ENCODE data around the gene MCM8.
"Not testable (repeated sequence)": the region's sequence is repeated elsewhere in the genome, so short reads cannot be mapped to it uniquely, and the experiment has no call there.

MCM8 gene

DNA sequence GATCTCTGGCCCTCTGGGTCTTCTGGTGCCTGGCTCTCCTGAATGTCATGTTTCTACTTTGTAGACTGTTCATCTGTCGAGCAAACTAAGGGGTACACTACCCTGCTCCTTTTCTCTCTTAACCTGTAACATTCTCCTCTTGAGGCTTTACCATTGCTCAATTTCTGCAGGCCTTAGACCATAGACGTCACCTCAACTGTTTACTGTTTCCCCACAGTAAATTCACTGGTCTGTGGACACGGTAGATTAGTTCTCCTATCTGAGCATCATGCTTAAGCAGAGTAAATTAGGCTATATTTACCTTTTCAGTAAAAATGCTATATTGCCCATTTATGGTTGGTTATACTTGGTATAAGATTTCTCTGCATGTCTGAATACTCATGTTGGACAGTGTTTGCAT lies 40.5 kb downstream of the MCM8 start:
- intact Hi-C loops (cut with DNase I): no loop called here
- DNase-seq: no peak

DNA sequence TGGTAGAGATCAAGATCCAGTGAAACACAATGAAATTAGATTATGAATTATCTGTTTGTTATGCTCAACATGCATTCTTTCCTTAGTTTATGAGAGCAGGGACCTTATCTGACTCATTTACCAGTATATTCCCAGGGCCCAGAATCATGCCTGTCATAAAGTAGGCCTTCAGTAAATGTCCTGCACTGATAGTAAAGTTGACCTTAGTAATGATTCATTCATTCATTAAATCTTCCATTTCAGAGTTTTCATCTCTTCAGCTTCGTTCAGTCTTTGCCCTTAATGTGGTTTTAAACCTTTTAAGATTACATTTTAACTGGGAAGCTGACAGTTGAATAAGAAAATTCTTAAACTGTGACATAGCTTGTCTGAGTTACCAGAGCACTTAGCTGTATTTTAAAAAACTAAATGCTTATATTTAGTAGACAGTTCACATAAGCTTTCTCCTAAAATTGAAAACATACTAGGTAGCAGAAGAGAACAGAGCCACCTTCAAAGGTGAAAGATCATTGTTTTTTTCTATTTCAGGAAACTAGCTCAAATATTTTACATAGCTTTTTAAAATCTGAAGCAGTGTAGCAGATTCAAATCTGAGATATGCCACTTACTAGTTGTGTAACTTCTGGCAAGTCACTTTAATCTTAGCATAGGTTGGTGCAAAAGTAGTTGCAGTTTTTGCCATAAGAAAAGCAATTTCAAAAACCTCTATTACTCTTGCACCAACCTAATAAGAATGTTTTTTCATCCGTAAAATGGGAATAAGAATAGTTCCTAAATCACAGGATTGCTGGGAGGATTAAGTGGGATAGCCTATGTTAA lies 41.4 kb downstream of the MCM8 start:
- intact Hi-C loops (cut with DNase I): no loop called here

DNA sequence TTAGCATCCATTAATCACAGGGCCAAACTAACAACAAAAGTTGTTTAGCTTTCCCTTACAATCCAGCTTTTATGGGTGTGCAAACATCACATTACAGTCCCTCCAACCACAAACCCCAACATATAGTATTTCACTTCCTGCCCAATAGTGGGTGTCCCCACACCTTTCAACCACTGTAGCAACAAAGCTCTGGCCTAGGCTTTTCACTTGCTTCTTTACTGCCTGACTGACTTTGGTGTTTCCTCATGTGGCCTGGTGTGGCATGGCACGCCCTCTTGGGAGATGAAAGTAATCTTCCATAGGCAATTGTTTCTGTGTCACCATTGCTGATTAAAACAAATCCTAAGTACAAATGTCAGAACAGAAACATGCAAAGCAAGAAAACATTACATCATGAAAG lies 46.3 kb downstream of the MCM8 start:
- no peak for DNase-seq
- intact Hi-C loops (cut with DNase I): no loop called here

More for the DNA sequence above, 41.4 kb downstream of the MCM8 start:
- DNase-seq: no peak

DNA sequence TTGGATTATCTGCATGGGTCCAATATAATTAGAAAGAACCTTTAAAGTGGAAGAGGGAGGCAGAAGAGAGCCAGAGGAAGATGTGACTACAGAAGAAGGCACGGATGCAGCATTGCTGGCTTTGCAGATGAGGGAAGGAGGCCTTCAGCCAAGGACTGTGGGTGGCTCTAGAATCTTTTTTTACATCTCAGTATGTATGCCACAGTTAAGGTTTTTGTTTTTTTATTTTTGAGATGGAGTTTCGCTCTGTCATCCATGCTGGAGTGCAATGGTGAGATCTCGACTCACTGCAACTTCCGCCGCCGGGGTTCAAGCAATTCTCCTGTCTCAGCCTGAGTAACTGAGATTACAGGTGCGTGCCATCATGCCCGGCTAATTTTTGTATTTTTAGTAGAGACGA lies 49.3 kb downstream of the MCM8 start:
- DNase-seq: no peak
- intact Hi-C loops (cut with DNase I): no loop called here

DNA sequence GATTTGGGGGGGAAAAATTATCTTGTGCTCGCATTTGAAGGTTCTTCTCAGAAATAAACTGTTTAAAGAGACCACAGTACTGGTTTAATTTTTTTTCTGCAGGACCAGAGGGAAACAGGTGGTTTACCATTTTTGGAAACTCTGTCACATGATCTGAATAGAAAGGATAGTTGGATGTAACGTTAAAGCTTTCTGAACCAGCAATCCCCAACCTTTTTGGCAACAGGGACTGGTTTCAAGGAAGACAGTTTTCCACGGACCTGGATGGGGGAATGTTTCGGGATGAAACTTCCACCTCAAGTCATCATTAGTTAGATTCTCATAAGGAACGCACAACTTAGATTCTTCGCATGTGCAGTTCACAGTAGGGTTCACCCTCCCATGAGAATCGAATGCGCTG lies 50.4 kb downstream of the MCM8 start:
- intact Hi-C loops (cut with DNase I): no loop called here
- DNase-seq: no peak

GRCh38 chr20:6006603-6006949 lies 56.1 kb downstream of the MCM8 start:
- intact Hi-C loops (cut with DNase I): no loop called here
- DNase-seq: no peak

- DNase-seq: no peak
- intact Hi-C loops (cut with DNase I): no loop called here
Measured at GRCh38 chr20:6007094-6007528, 56.7 kb downstream of the MCM8 start.

- intact Hi-C loops (cut with DNase I): no loop called here
- no peak for DNase-seq
Measured at GRCh38 chr20:6007529-6008103, 57.2 kb downstream of the MCM8 start.

DNA sequence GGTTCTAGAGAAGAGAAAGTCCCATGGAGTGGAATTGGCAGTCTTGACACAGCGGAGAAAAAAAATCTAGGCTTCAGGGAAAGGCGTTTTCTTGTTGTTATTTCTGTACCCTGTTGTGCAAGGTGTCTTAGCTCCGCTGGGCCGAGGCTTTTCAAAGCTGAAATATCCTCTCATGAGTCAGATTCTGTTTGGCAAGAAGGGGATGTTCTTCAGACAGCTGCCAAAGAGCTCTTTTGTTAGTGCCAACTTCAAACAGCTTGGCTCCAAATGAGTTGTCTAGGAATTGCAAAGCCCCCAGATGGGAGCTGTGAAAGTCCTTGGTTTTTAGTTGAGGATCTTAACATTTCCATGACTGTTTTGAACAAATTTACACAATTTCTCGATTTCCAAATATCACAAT lies 57.8 kb downstream of the MCM8 start:
- DNase-seq: peak in 23 of 42 donors; percentile 5 to 80 (median 32)
- intact Hi-C loops (cut with DNase I): no loop called here

DNA sequence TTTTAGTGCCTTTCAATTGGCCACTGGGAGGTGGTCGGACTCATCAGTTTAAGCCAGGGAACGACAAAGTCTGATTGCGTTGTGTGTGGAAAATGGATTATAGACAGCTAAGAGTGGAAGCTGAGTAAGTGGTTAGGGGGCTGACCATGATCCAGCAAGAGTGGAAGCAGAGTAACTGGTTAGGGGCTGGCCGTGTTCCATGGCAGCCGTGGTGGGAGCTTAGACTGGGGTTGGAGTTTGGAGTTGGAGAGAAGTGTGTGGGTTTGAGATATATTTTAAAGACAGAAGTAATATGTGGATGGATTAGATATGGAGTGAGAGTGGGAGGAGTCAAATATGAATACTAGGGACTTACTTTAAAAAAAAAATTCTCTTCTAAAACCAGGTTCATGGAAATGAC lies 61.7 kb downstream of the MCM8 start:
- DNase-seq: no peak
- intact Hi-C loops (cut with DNase I): no loop called here

DNA sequence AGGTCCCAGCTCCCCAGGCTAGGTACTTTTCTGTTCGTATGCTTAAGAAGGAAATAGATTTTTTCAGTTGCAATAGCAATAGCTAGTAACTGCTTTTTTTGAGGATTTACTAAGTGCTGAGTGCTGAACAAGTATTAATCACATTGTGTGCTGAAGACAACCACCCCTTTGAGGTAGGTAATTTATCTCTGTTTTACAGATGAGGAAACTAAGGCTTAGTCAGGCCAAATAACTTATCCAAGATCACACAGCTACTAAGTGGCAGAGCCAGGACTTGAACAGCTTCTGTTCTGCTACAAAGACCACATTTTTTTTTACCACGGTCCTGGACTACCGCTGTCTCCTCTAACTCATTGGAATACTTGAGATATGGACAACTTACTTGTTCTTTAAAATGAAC lies 63.6 kb downstream of the MCM8 start:
- intact Hi-C loops (cut with DNase I): no loop called here
- DNase-seq: no peak

GRCh38 chr20:6014957-6015356 lies 64.5 kb downstream of the MCM8 start:
- intact Hi-C loops (cut with DNase I): no loop called here
- no peak for DNase-seq

DNA sequence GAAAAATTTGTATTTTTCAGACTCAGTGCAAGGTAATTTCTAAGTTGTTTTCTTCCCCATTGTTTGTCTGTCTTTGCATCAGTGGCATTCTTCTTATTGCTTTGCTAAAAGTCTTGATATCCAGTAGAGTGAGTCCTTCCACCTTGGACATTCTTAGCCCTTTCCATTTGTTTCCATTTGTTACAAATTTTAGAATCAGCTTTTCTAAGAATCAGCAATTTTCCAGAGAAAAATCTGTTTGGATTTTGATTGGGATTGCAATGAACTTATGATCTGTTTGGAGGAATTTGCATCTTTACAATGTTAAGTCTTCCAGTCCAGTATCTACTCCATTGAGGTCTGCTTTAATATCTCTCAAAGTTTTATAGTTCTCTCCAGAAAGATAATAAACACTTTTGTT lies 67.0 kb downstream of the MCM8 start:
- intact Hi-C loops (cut with DNase I): no loop called here
- DNase-seq: no peak

DNA sequence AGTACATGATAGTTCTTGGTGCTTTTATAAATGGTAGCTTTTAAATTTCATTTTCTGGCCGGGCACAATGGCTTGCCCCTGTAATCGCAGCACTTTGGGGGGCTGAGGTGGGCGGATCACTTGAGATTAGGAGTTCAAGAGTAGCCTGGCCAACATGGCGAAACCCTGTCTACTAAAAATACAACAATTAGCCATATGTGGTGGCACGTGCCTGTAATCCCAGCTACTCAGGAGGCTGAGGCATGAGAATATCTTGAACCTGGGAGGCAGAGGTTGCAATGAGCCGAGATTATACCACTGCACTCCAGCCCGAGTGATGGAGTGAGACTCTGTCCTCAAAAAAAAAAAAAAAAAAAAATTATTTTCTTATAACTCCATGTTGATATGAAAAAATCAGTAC lies 67.4 kb downstream of the MCM8 start:
- intact Hi-C loops (cut with DNase I): no loop called here
- no peak for DNase-seq

DNA sequence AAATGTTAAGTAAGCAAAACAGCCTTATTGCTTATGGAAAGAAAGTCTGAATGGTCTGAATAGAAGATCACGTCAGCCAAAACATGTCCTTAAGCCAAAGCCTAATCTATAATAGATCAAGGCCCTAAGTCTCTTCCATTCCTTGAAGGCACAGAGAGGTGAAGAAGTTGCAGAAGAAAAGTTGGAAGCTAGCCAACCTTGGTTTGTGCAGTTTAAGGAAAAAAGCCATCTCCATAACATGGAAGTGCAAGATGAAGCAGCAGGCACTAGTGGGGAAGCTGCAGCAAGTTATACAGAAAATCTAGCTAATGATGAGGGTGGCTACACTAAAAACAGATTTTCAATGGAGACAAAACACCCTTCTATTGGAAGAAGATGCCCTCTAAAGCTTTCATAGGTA lies 74.3 kb downstream of the MCM8 start:
- intact Hi-C loops (cut with DNase I): no loop called here
- DNase-seq: no peak

GRCh38 chr20:6026051-6026450 lies 75.6 kb downstream of the MCM8 start:
- peak in 1 of 42 donors; percentile 23 for DNase-seq
- intact Hi-C loops (cut with DNase I): no loop called here

GRCh38 chr20:6028818-6029217 lies 78.4 kb downstream of the MCM8 start:
- no peak for DNase-seq
- intact Hi-C loops (cut with DNase I): no loop called here

- DNase-seq: no peak
- intact Hi-C loops (cut with DNase I): no loop called here
Measured at GRCh38 chr20:6029538-6029937, 79.1 kb downstream of the MCM8 start.

DNA sequence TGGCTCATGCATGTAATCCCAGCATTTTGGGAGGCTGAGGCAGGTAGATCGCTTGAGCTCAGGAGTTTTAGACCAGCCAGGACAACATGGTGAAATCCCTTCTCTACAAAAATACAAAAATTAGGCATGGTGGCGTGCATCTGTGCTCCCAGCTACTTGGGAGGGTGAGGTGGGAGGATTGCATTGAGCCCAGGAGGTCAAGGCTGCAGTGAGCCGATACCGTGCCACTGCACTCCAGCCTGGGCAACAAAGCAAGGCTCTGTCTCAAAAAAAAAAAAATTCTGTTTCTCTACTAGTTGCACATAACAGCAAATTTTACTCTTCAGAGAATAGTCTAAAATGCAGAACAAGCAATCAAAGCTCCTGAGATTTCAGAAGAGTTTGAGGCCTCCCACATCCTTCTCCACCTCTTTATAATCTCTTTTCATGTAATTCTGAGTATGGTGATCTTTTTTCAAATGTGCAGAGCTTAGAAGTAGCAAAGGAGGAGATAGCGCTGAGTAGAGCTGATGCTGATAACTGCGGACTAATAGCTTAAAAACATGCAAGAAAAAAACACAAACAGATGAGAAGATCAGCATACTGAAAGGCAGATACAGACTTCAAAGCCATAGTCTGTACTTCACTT lies 80.1 kb downstream of the MCM8 start:
- DNase-seq: no peak
- intact Hi-C loops (cut with DNase I): no loop called here

- intact Hi-C loops (cut with DNase I); DNase-seq: not testable (repeated sequence)
Measured at GRCh38 chr20:6032907-6033306, 82.5 kb downstream of the MCM8 start.

Measured in head of caudate nucleus (tissue), 42 donors.